ENCODE data around the gene NSMCE1.

Gene NSMCE1

GRCh38 chr16:27243725-27244362 lies 24.7 kb downstream of the NSMCE1 start:
- H3K27me3 ChIP-seq (ENCODE audit: insufficient read depth, low read depth), result no peaks in the 10 kb centered on the region
- no peak overlapping the region for H3K9ac ChIP-seq
- no peaks in the 10 kb centered on the region for H4K20me1 ChIP-seq (ENCODE audit: insufficient read depth)
- H2AFZ ChIP-seq (ENCODE audit: low read depth), result no peak overlapping the region
- no peak overlapping the region for H3K27ac ChIP-seq
- no peaks in the 10 kb centered on the region for H3K4me1 ChIP-seq (ENCODE audit: low read depth, poor library complexity, severe bottlenecking)
- no peak for TF ChIP-seq CTCF (conservative IDR thresholded peaks at IDR 0.05; ENCODE audit: low read depth, low read length)
- no peaks in the 10 kb centered on the region for H3K79me2 ChIP-seq (ENCODE audit: insufficient read depth, low read depth)
- H3K4me3 ChIP-seq (IDR thresholded peaks at IDR 0.05; ENCODE audit: insufficient read depth, low read depth, low read length), result no peak overlapping the region
- no peaks in the 10 kb centered on the region for H3K36me3 ChIP-seq (ENCODE audit: insufficient read depth)
- H3K4me2 ChIP-seq, result no peak overlapping the region

- H3K4me1 ChIP-seq (ENCODE audit: low read depth, poor library complexity, severe bottlenecking), result no peaks in the 10 kb centered on the region
- TF ChIP-seq CTCF (conservative IDR thresholded peaks at IDR 0.05; ENCODE audit: low read depth, low read length), result no peak
- no peak overlapping the region for H3K27ac ChIP-seq
- no peaks in the 10 kb centered on the region for H3K27me3 ChIP-seq (ENCODE audit: insufficient read depth, low read depth)
- H4K20me1 ChIP-seq (ENCODE audit: insufficient read depth), result no peaks in the 10 kb centered on the region
- H3K79me2 ChIP-seq (ENCODE audit: insufficient read depth, low read depth), result no peaks in the 10 kb centered on the region
- H3K9ac ChIP-seq, result no peak overlapping the region
- H3K4me3 ChIP-seq (IDR thresholded peaks at IDR 0.05; ENCODE audit: insufficient read depth, low read depth, low read length), result no peak overlapping the region
- H2AFZ ChIP-seq (ENCODE audit: low read depth), result no peak overlapping the region
- H3K36me3 ChIP-seq (ENCODE audit: insufficient read depth), result no peaks in the 10 kb centered on the region
- H3K4me2 ChIP-seq, result no peak overlapping the region
Observed at GRCh38 chr16:27242868-27243590, 25.5 kb downstream of the NSMCE1 start.

- Histone ChIP-seq H3K27me3 (ENCODE audit: insufficient read depth, low read depth) (no peaks in the 10 kb centered on the region), H3K9ac (no peak overlapping the region), H3K4me1 (ENCODE audit: low read depth, poor library complexity, severe bottlenecking) (no peaks in the 10 kb centered on the region), H4K20me1 (ENCODE audit: insufficient read depth) (no peaks in the 10 kb centered on the region), H3K27ac (no peak overlapping the region), H3K79me2 (ENCODE audit: insufficient read depth, low read depth) (no peaks in the 10 kb centered on the region), H2AFZ (ENCODE audit: low read depth) (no peak overlapping the region), H3K36me3 (ENCODE audit: insufficient read depth) (no peaks in the 10 kb centered on the region), H3K4me2 (no peak overlapping the region), H3K4me3 (IDR thresholded peaks at IDR 0.05; ENCODE audit: insufficient read depth, low read depth, low read length) (no peak overlapping the region)
- no peak for TF ChIP-seq CTCF (conservative IDR thresholded peaks at IDR 0.05; ENCODE audit: low read depth, low read length)
Observed at GRCh38 chr16:27242398-27242797, 26.2 kb downstream of the NSMCE1 start.

GRCh38 chr16:27241658-27242057 lies 26.9 kb downstream of the NSMCE1 start:
- Histone ChIP-seq H3K4me1 (ENCODE audit: low read depth, poor library complexity, severe bottlenecking) (peaks cover under 1% of the 10 kb centered on the region), H3K27ac (no peak overlapping the region), H3K4me3 (IDR thresholded peaks at IDR 0.05; ENCODE audit: insufficient read depth, low read depth, low read length) (no peak overlapping the region), H3K79me2 (ENCODE audit: insufficient read depth, low read depth) (no peaks in the 10 kb centered on the region), H3K9ac (no peak overlapping the region), H4K20me1 (ENCODE audit: insufficient read depth) (no peaks in the 10 kb centered on the region), H3K36me3 (ENCODE audit: insufficient read depth) (no peaks in the 10 kb centered on the region), H2AFZ (ENCODE audit: low read depth) (no peak overlapping the region), H3K4me2 (no peak overlapping the region), H3K27me3 (ENCODE audit: insufficient read depth, low read depth) (no peaks in the 10 kb centered on the region)
- no peak for TF ChIP-seq CTCF (conservative IDR thresholded peaks at IDR 0.05; ENCODE audit: low read depth, low read length)

Measured in KMS-11 (cell line).